Gastroesophageal sphincter (tissue), 3 donors: ENCODE measurements around the gene GPR39.

Experiments used
- CTCF ChIP-seq, 4 experiments: fragments of 200-600 bp in 2 of 4; fragments of 450-650 bp in 2 of 4; sonication (generic) in 1 of 4; IDR thresholded peaks; one replicate each; pipeline ENCODE4 v1.5.1; 2017 to 2019; ENCODE audit warnings: antibody characterized with exemption in 4 of 4, mild to moderate bottlenecking in 2 of 4, moderate library complexity in 2 of 4
- EP300 ChIP-seq: sonication (generic); formaldehyde crosslinking; IDR thresholded peaks from one replicate; pipeline ENCODE4 v1.6.1; 2017; ENCODE audit warnings: antibody characterized with exemption, mild to moderate bottlenecking
- POLR2AphosphoS5 ChIP-seq: sonication (generic); formaldehyde crosslinking; IDR thresholded peaks from one replicate; pipeline ENCODE4 v1.6.1; 2017; ENCODE audit warnings: antibody characterized with exemption

GRCh38 chr2:132667706-132668105, 251.1 kb downstream of the GPR39 start:
- TF ChIP-seq EP300 (no peak), POLR2AphosphoS5 (no peak), CTCF (IDR thresholded peaks at IDR 0.05) (no peak)
